Spleen (tissue), 11 donors: ENCODE data around the gene SLC30A1. TPM values are rescaled to one million over a fixed set of nuclear protein-coding genes. Genes with fewer than 3 reads are reported as not detected.

Experiments used
- DNase-seq: peaks from one replicate; pipeline ENCODE4 v3.0.0-alpha.2; 2020
- H3K27ac ChIP-seq, 8 donors: fragments of 200-600 bp; sonication (generic) in 7 of 8; 1 replicate in 4 of 8; 2 replicates in 4 of 8; pipeline versions ENCODE4 v1.5.0 to v1.8.0; 2016 to 2021; ENCODE audit warnings: inconsistent platforms in 4 of 8, mild to moderate bottlenecking in 4 of 8, moderate library complexity in 1 of 8
- H3K27me3 ChIP-seq, 7 donors: fragments of 200-600 bp; sonication (generic) in 6 of 7; replicated peaks in 1 of 7; 1 replicate in 4 of 7; 2 replicates in 3 of 7; pipeline versions ENCODE4 v1.5.0 to v1.8.0; 2016 to 2021; ENCODE audit warnings: inconsistent platforms in 3 of 7, mild to moderate bottlenecking in 1 of 7
- H3K36me3 ChIP-seq, 6 donors: fragments of 200-600 bp; sonication (generic) in 5 of 6; 1 replicate in 4 of 6; 2 replicates in 2 of 6; pipeline versions ENCODE4 v1.5.0 to v1.8.0; 2016 to 2021; ENCODE audit warnings: inconsistent platforms in 2 of 6
- H3K4me1 ChIP-seq, 6 donors: fragments of 200-600 bp; sonication (generic) in 5 of 6; 1 replicate in 3 of 6; 2 replicates in 3 of 6; pipeline versions ENCODE4 v1.5.0 to v1.8.0; 2016 to 2021; ENCODE audit warnings: inconsistent platforms in 3 of 6
- H3K4me3 ChIP-seq, 8 donors: fragments of 200-600 bp; sonication (generic) in 7 of 8; 1 replicate in 4 of 8; 2 replicates in 4 of 8; pipeline versions ENCODE4 v1.5.0 to v1.8.0; 2016 to 2021; ENCODE audit warnings: inconsistent platforms in 4 of 8, mild to moderate bottlenecking in 4 of 8, moderate library complexity in 2 of 8
- H3K9me3 ChIP-seq, 8 donors: fragments of 200-600 bp; sonication (generic) in 7 of 8; 1 replicate in 4 of 8; 2 replicates in 4 of 8; pipeline versions ENCODE4 v1.5.0 to v1.8.0; 2016 to 2021; ENCODE audit warnings: inconsistent platforms in 4 of 8
- POLR2A ChIP-seq, 3 donors: fragments of 450-650 bp; IDR thresholded peaks; one replicate each; pipeline ENCODE4 v1.5.1; 2017; ENCODE audit warnings: antibody characterized with exemption in 3 of 3, mild to moderate bottlenecking in 1 of 3
- POLR2AphosphoS5 ChIP-seq, 3 donors: sonication (generic); formaldehyde crosslinking; IDR thresholded peaks; one replicate each; pipeline ENCODE4 v1.5.1; 2017; ENCODE audit warnings: antibody characterized with exemption in 3 of 3
- WGBS, 5 donors: extraction: QIAGEN DNeasy Blood & Tissue Kit in 3 of 5; methylation state at CpG; one replicate each; pipeline versions ENCODE4 v1.1.5 to v1.1.7; 2013 to 2018; 5-methylcytosine and 5-hydroxymethylcytosine counted together
- intact Hi-C: fragments of 100-400 bp; cut with DNase I; formaldehyde crosslinking; loops from one replicate; pipeline ENCODE4 v1.15.0; 2023; ENCODE audit warnings: low total_unique reads
- polyA plus RNA-seq, 3 donors: library from polyadenylated mRNA; stranded (reverse); fragments of 200-250 nt; gene quantifications; one replicate each; pipeline ENCODE4 v1.2.1, GENCODE V29; 2013
- total RNA-seq, 7 donors: library from RNA; depleted of rRNA in 3 of 7; stranded (reverse); fragments of >200 nt in 3 of 7; fragmentation: NEBNext Ultra II Directional in 4 of 7; extraction: Animal tissue kit (Norgen Biotek cat#: 25700) in 4 of 7; gene quantifications; one replicate each; pipeline versions ENCODE4 v1.1.0 to v1.2.1, GENCODE V29; 2016 to 2021
- TF ChIP-seq, protein P1 (sequence below), 11 experiments: fragments of 200-600 bp in 7 of 11; fragments of 450-650 bp in 4 of 11; sonication (generic) in 4 of 11; IDR thresholded peaks in 8 of 11; conservative IDR thresholded peaks in 3 of 11; 1 replicate in 7 of 11; 2 replicates in 4 of 11; pipeline versions ENCODE4 v1.4.0 to v1.8.0; 2016 to 2021; ENCODE audit warnings: antibody characterized with exemption in 11 of 11, inconsistent platforms in 4 of 11, mild to moderate bottlenecking in 1 of 11
- donor health status: healthy with polysubstance abuse.
- donor health status: DM: no; HTN: no; CAD: no; lungs with moderate emphysema.
- donor health status: DM: no; HTN: no; CAD: no.
- donor health status: Bipolar disorder and iron deficiency.
- donor health status: healthy.
- donor health status: DM: no; HTN: no; CAD: no.
- donor health status: DM: yes; HTN: yes; CAD: no.

SLC30A1 gene
- total and polyA plus RNA-seq, 10 donors = 3.0 to 38.5 (median 30.8) TPM

DNA sequence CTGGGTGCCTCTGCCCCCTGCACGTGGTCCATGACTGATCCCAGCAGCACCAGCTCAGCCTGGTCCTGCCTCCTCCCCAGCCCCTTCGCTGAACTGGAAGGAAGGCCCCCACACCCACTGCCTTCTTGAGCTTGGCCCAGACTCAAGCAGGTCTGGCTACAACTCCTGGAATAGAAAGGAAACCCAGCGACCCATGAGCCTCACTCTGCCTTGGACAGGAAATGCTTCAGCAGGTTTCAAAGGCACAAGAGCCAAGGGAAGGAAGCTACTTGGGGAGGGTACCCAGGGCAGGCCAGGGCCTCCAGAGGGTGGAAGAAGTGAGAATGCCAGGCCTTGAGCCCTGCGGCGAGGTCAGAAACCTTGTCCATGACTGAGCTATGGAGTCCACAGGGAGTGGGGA lies 51.1 kb downstream of the SLC30A1 start:
- peak in 2 of 3 donors; percentile 33 to 68 for TF ChIP-seq POLR2AphosphoS5 (IDR thresholded peaks at IDR 0.05)
- TF ChIP-seq, protein P1, sequence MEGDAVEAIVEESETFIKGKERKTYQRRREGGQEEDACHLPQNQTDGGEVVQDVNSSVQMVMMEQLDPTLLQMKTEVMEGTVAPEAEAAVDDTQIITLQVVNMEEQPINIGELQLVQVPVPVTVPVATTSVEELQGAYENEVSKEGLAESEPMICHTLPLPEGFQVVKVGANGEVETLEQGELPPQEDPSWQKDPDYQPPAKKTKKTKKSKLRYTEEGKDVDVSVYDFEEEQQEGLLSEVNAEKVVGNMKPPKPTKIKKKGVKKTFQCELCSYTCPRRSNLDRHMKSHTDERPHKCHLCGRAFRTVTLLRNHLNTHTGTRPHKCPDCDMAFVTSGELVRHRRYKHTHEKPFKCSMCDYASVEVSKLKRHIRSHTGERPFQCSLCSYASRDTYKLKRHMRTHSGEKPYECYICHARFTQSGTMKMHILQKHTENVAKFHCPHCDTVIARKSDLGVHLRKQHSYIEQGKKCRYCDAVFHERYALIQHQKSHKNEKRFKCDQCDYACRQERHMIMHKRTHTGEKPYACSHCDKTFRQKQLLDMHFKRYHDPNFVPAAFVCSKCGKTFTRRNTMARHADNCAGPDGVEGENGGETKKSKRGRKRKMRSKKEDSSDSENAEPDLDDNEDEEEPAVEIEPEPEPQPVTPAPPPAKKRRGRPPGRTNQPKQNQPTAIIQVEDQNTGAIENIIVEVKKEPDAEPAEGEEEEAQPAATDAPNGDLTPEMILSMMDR (IDR thresholded peaks at IDR 0.05 in 8 of 11, conservative IDR thresholded peaks at IDR 0.05 in 3 of 11) = no peak
- TF ChIP-seq POLR2A (IDR thresholded peaks at IDR 0.05) = no peak
- no peak for DNase-seq
- H3K36me3 ChIP-seq = no peaks in the 10 kb centered on the region
- H3K27me3 ChIP-seq = no peaks in the 10 kb centered on the region
- peaks cover 0 to 33% (median 14%) of the 10 kb centered on the region in 6 donors for H3K4me1 ChIP-seq
- WGBS, 5 donors = 28 to 61% (median 33%) methylated on average over 3 to 5 of the region's 5 CpGs
- no peaks in the 10 kb centered on the region for H3K9me3 ChIP-seq
- intact Hi-C loops = no loop called here
- H3K27ac ChIP-seq = peak overlapping the region in 7 of 8 donors; percentile 4 to 61 (median 44)
- no peak overlapping the region for H3K4me3 ChIP-seq

DNA sequence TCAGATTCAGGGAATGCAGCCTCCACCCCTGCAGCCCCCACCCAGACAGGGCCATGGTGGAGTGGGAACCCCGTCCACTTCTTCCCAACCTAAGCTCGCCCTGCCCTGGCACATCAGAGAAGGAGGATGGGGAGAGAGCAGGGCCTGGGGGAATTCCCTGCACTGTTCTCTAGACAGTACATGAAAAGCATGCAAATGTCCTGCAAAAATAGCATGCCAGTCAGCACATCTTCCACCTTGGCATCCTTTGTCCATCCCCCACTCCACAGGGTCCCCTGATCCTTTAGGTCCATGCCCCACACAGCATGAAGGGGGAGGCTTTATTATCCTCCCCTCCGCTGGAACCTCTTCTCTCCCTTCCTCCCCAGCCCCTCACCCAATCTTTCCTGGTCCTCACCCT lies 52.0 kb downstream of the SLC30A1 start:
- H3K4me1 ChIP-seq = peaks cover 0 to 33% (median 14%) of the 10 kb centered on the region in 6 donors
- peak overlapping the region in 1 of 8 donors; percentile 61 for H3K27ac ChIP-seq
- no peaks in the 10 kb centered on the region for H3K36me3 ChIP-seq
- H3K27me3 ChIP-seq = no peaks in the 10 kb centered on the region
- H3K9me3 ChIP-seq = no peaks in the 10 kb centered on the region
- H3K4me3 ChIP-seq = no peak overlapping the region
- no peak for DNase-seq
- intact Hi-C loops = no loop called here
- no peak for TF ChIP-seq POLR2A (IDR thresholded peaks at IDR 0.05)
- TF ChIP-seq, protein P1 (IDR thresholded peaks at IDR 0.05 in 8 of 11, conservative IDR thresholded peaks at IDR 0.05 in 3 of 11) = no peak
- no peak for TF ChIP-seq POLR2AphosphoS5 (IDR thresholded peaks at IDR 0.05)
- WGBS, 5 donors = 70 to 91% (median 75%) methylated on average over 3 of the region's 3 CpGs

DNA sequence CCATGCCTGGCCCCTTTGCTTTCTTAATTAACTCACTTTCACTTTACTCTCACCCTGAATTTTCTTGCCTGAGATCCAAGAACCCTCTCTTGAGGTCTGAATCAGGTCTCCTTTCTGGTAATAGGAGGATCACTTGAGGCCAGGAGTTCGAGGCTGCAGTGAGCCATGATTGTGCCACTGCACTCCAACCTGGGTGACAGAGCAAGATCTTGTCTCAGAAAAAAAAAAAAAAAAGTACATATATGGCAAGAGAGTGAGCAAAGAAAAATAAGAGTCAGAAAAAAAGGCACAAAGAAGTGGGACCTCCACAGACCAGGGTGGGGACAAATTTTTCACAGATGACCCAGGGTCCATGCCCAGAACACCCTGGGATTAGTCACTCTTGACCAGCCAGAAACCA lies 52.9 kb downstream of the SLC30A1 start:
- Histone ChIP-seq H3K9me3 (no peaks in the 10 kb centered on the region), H3K36me3 (no peaks in the 10 kb centered on the region), H3K27me3 (no peaks in the 10 kb centered on the region), H3K27ac (no peak overlapping the region), H3K4me3 (no peak overlapping the region), H3K4me1 (peaks cover 0 to 33% (median 14%) of the 10 kb centered on the region in 6 donors)
- no peak for TF ChIP-seq POLR2AphosphoS5 (IDR thresholded peaks at IDR 0.05)
- DNase-seq = no peak
- 41 to 79% (median 73%) methylated on average over 1 of the region's 1 CpG for whole genome bisulfite sequencing, 5 donors
- intact Hi-C loops = no loop called here

DNA sequence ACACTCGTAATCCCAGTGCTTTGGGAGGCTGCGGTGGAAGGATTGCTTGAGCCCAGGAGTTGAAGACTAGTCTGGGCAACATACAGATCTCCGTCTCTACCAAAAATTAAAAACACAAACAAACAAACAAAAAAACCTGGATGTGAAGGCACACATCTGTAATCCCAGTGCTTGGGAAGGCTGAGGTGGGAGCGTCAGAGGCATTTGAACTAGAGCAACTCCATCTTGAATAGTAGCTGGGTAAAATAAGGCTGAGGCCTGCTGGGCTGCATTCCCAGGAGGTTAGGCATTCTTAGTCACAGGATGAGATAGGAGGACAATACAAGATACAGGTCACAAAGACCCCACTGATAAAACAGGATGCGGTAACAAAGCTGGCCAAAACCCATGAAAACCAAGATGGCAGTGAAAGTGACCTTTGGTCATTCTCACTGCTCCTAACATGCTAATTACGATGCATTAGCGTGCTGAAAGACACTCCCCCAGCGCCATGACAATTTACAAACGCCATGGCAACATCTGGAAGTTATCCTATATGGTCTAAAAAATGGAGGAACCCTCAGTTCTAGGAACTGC lies 53.8 kb downstream of the SLC30A1 start:
- Histone ChIP-seq H3K36me3 (no peaks in the 10 kb centered on the region), H3K27me3 (no peaks in the 10 kb centered on the region), H3K4me1 (peaks cover 0 to 33% (median 14%) of the 10 kb centered on the region in 6 donors), H3K4me3 (no peak overlapping the region), H3K27ac (no peak overlapping the region), H3K9me3 (no peaks in the 10 kb centered on the region)
- WGBS, 5 donors = 90 to 97% (median 96%) methylated on average over 9 of the region's 9 CpGs
- no peak for TF ChIP-seq POLR2A (IDR thresholded peaks at IDR 0.05)
- DNase-seq = no peak
- intact Hi-C loops = no loop called here

DNA sequence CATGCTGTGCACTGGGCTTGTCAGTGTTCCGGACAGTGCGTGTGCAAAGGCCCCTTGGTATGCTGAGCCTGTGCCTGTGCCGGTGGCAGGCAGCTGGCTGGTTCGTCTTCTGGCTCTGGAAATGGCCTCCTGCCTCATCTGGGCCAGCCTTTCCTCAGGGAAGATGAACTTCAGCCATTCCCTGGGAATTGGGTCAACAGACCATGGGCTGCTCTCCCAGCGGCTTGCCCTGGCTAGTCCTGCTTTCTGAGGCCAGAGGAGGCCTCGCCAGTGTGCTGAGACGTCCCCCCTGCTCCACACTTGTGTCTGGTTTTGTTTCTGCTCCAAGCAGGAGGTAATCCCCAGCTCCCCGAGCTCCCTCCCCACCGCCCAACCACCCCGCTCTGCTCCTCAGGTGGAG lies 54.4 kb downstream of the SLC30A1 start:
- intact Hi-C loops = no loop called here
- H3K4me1 ChIP-seq = peaks cover 0 to 28% (median 15%) of the 10 kb centered on the region in 6 donors
- H3K36me3 ChIP-seq = no peaks in the 10 kb centered on the region
- no peak for DNase-seq
- WGBS, 5 donors = 88 to 98% (median 94%) methylated on average over 7 to 10 of the region's 10 CpGs
- TF ChIP-seq POLR2AphosphoS5 (IDR thresholded peaks at IDR 0.05) (no peak), POLR2A (IDR thresholded peaks at IDR 0.05) (no peak)
- TF ChIP-seq, protein P1 (IDR thresholded peaks at IDR 0.05 in 8 of 11, conservative IDR thresholded peaks at IDR 0.05 in 3 of 11) = no peak
- no peaks in the 10 kb centered on the region for H3K9me3 ChIP-seq
- H3K27ac ChIP-seq = no peak overlapping the region
- no peak overlapping the region for H3K4me3 ChIP-seq
- H3K27me3 ChIP-seq = no peaks in the 10 kb centered on the region
